GM19324 (cell line): ENCODE results near the gene CFHR3.
"Not testable (repeated sequence)": the region's sequence is repeated elsewhere in the genome, so short reads cannot be mapped to it uniquely, and the experiment has no call there.

Experiments
- ATAC-seq: cut with Tn5 transposase; IDR thresholded peaks from one replicate; pipeline ENCODE4 v1.9.1; 2021; ENCODE audit warnings: mild to moderate bottlenecking, moderate library complexity; ENCODE audit not compliant: unreplicated experiment, low FRiP score

CFHR3 gene

GRCh38 chr1:196774603-196775002 lies at the start of gene CFHR3:
Gene CFHR3, plus strand, starts transcription at chr1:196774840. Its CDS starts 47 bp downstream, at chr1:196774887.
- ATAC-seq: no peak

GRCh38 chr1:196732526-196732925 lies 42.1 kb upstream of the CFHR3 start:
- ATAC-seq: no peak

GRCh38 chr1:196733091-196733970 lies 41.3 kb upstream of the CFHR3 start:
- no peak for ATAC-seq

- no peak for ATAC-seq
Measured at GRCh38 chr1:196734006-196734405, 40.6 kb upstream of the CFHR3 start.

- no peak for ATAC-seq
Measured at GRCh38 chr1:196734460-196734859, 40.2 kb upstream of the CFHR3 start.

- ATAC-seq: no peak
Measured at GRCh38 chr1:196738730-196739129, 35.9 kb upstream of the CFHR3 start.

GRCh38 chr1:196743244-196743643 lies 31.4 kb upstream of the CFHR3 start:
- ATAC-seq: not testable (repeated sequence)

GRCh38 chr1:196765019-196765740 lies 9.5 kb upstream of the CFHR3 start:
- not testable (repeated sequence) for ATAC-seq

- not testable (repeated sequence) for ATAC-seq
Measured at GRCh38 chr1:196769823-196770222, 4.8 kb upstream of the CFHR3 start.

- ATAC-seq: no peak
Measured at GRCh38 chr1:196773713-196774112, 927 bp upstream of the CFHR3 start.

GRCh38 chr1:196774175-196774574 lies 465 bp upstream of the CFHR3 start:
- no peak for ATAC-seq

- no peak for ATAC-seq
Measured at GRCh38 chr1:196777603-196778002, 3.0 kb downstream of the CFHR3 start.

- ATAC-seq: no peak
Measured at GRCh38 chr1:196779093-196779492, 4.5 kb downstream of the CFHR3 start.

GRCh38 chr1:196791252-196791651 lies 16.6 kb downstream of the CFHR3 start:
- ATAC-seq: not testable (repeated sequence)

- not testable (repeated sequence) for ATAC-seq
Measured at GRCh38 chr1:196794103-196794502, 19.5 kb downstream of the CFHR3 start.

- no peak for ATAC-seq
Measured at GRCh38 chr1:196797891-196798290, 23.3 kb downstream of the CFHR3 start.

- ATAC-seq: not testable (repeated sequence)
Measured at GRCh38 chr1:196801920-196802319, 27.3 kb downstream of the CFHR3 start.

- ATAC-seq: no peak
Measured at GRCh38 chr1:196808529-196809235, 34.0 kb downstream of the CFHR3 start.

- ATAC-seq: not testable (repeated sequence)
Measured at GRCh38 chr1:196817442-196817841, 42.8 kb downstream of the CFHR3 start.

GRCh38 chr1:196819531-196819930 lies 44.9 kb downstream of the CFHR3 start, which contains the start of gene CFHR1:
Gene CFHR1, plus strand, starts transcription at chr1:196819731. Its CDS starts 114 bp downstream, at chr1:196819845.
- ATAC-seq: not testable (repeated sequence)

- peak; percentile 70 for ATAC-seq
Measured at GRCh38 chr1:196827860-196828259, 53.2 kb downstream of the CFHR3 start.
